Activated naive CD4-positive, alpha-beta T cell (primary cell): Measurements from ENCODE around the gene GRM7.

ENCODE experiments used
- DNase-seq, 4 experiments: peaks; one replicate each; lab custom pipeline; 2025; lab: John Stamatoyannopoulos, UW

GRM7 gene

GRCh38 chr3:7657214-7658112 is 796.5 kb downstream of the GRM7 start:
- no peak for DNase-seq

GRCh38 chr3:7658294-7658693 is 797.4 kb downstream of the GRM7 start:
- no peak for DNase-seq

GRCh38 chr3:7659079-7659478 is 798.2 kb downstream of the GRM7 start:
- DNase-seq: no peak

GRCh38 chr3:7663771-7664170 is 802.9 kb downstream of the GRM7 start:
- DNase-seq: no peak

GRCh38 chr3:7667774-7668173 is 806.9 kb downstream of the GRM7 start:
- DNase-seq: no peak

GRCh38 chr3:7669641-7670040 is 808.7 kb downstream of the GRM7 start:
- no peak for DNase-seq

DNA sequence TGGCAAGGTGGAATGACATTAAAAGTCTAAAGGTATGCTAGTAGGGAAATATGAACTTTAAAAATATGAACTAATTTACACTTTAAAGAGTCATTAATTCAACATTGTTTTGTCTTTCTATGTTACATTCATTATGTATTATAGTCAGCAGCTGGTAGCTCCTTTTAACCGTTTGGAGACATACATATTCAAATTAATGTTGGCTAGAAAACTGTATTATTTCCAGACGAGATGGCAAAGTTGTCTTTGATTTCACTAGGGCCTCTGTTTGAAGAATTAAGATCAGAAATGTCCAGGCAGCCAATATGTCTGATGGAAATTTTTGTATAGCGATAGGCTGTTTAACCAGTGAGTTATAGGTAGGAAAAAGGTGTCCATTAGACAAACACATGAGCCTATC is 817.6 kb downstream of the GRM7 start:
- DNase-seq: no peak

DNA sequence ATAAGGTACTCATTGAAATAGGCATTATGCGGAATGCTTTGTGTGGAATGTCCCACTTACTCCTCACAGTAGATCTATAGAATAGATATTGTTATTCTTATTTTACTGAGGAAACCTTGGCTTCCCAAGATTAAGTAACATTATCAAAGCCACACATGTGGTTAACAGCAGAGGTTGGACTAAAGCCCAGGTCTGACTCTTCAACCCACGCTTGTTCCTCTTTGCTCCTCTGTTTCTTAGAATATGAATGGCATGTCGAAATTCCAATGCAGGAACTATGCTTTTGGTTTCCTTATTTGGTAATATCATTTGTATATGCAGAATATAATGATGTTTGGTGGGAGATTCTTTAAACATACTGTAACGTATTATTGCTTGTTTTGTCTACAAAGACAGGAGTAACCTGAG is 821.9 kb downstream of the GRM7 start:
- DNase-seq: no peak

DNA sequence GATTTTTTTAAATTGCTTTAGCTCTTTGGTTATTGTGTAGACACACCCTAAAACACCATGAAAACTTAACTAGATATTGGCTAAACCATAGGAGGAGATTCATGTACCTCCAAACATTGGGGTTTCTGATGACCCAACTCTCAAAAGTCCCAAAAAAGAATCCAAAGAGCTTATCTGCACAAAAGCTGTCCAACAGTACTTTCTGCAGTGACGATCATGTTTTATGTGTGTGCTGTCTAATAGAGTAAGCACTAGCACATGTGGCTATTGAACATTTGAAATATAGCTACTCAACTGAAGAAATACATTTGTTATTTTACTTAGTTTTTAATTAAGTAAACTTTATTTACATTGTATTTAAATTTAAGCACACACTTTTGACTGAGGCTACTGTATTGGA is 822.5 kb downstream of the GRM7 start:
- DNase-seq: no peak

DNA sequence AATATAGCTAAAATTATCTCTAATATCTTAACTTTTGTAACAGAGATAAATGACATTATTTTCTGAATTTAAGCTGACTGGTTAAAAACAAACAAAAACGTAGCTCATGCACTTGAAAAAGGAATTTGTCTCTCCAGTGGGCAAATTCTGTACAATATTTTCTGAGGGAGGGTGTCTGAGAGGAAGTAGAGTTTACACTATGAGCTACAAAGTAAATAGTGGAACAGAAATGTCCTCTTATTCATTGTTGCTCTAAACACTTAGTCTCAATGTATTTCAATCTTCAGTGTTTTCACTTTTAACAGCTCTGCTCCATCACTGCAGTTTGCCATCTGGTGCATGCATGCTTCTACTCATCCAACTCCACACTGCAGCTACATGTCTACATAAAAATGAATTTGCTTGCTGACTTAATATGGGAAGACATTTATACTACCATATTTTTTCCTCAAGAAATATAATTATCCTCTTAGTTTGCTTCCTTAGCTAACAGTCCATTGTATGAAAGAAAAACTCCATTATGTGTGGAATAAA is 823.3 kb downstream of the GRM7 start:
- no peak for DNase-seq

GRCh38 chr3:7687428-7688147 is 826.7 kb downstream of the GRM7 start:
- no peak for DNase-seq

GRCh38 chr3:7692866-7693265 is 832.0 kb downstream of the GRM7 start:
- no peak for DNase-seq

- no peak for DNase-seq
These were observed 833.1 kb downstream of the GRM7 start for GRCh38 chr3:7693976-7694375.

GRCh38 chr3:7695049-7695448 is 834.1 kb downstream of the GRM7 start:
- no peak for DNase-seq

DNA sequence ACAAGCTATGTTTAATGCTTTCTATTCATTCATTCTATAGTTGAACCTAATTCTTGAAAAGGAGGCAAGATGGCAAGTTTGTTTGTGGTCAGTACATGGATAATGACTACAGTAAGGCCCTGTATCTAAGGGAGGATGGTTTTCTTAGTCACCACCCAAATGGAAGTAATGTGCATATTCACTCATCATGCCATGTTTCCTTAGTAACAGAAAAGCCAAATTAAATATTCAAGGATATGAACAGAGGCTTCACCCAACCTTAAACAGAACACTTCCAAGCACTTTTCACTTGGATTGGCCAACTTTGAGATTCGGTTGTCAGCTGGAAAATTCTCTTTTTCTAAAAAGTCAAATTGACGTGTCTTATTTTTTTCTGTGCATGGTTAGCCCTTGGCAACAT is 835.4 kb downstream of the GRM7 start:
- DNase-seq: no peak

GRCh38 chr3:7697548-7697947 is 836.6 kb downstream of the GRM7 start:
- no peak for DNase-seq

GRCh38 chr3:7700539-7700938 is 839.6 kb downstream of the GRM7 start:
- DNase-seq: no peak

GRCh38 chr3:7700977-7701376 is 840.1 kb downstream of the GRM7 start:
- no peak for DNase-seq

DNA sequence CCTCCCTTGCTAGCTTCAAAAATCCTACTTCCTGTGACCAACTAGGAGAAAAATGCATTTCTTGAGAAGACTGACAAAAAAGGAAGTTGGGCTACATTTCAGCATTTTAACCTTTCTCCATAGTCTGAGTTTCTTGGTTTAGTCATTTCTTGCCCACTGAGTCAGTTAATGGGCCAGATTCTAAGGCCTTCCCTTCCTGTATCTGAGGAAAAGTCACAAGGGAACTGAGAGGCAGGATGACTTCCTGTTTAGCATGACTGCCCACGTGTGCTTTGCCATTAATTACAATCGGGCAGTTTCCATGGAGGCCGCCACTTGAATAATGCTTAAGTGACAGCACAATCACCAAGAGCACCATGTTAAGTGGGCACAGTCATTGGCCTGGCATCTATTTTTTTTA is 846.3 kb downstream of the GRM7 start:
- DNase-seq: no peak

DNA sequence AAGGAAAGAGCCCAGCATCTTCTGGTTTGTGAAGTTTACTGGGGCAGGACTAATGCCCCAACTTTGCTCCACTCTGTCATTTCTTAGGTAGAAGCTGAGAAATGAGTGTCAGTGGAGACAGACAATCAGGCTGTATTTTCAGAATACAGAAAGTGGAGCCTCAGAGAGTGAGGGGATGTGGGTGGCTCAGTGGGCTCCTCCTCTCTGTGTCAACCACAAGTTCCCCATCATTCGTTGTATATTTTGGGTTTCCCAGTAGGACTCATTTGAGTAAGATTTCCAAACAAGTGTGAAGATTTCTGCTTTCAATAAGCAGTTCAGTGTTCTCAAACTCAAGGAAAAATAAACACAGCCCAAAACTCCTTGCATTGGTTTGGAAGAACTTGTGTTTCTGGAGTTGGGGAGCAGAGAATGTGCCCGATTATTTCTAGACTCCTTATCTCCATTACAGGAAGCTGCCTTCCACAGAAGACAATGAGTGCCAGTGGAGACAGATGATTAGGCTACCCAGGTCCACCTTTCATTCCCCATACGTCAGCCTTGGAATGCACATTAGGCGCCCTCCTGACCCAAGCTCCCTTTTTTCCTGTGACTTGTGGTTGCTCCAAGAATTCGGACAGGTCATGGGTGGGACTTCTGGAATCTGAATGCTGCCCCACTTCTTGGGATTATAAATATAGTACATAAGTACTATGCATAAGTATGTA is 848.6 kb downstream of the GRM7 start:
- DNase-seq: no peak

DNA sequence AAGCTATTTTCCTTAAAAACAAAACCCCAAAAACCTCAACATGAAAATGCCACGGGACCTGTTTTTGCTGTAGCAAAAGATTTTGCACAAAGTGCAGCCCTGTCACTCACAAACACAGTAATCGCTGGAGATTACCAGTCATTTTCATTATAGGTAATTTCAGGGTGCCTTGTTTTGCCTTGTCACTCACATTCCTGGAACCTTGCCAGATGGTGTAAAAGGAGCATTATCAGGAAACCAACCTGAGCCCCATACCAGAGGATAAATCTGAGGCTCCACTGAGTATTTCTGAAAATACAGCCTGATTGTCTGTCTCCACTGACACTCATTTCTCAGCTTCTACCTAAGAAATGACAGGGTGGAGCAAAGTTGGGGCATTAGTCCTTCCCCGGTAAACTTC is 849.4 kb downstream of the GRM7 start:
- DNase-seq: no peak

GRCh38 chr3:7713724-7714123 is 852.8 kb downstream of the GRM7 start:
- DNase-seq: no peak
